H4 (cell line): ENCODE measurements around the gene DYSF. TPM values are rescaled to one million over a fixed set of nuclear protein-coding genes. Genes with fewer than 3 reads are reported as not detected.
"Not testable (repeated sequence)": the region's sequence is repeated elsewhere in the genome, so short reads cannot be mapped to it uniquely, and the experiment has no call there.

Experiments used
- DNase-seq: peaks from one replicate; pipeline ENCODE4 v3.0.0-alpha.2; 2015; ENCODE audit warnings: low spot score
- total RNA-seq: library from RNA; depleted of rRNA; stranded (reverse); fragments of >200 nt; shearing (Covaris generic); gene quantifications from 2 replicates; pipeline ENCODE4 v1.2.3, GENCODE V29; 2014; rRNA removed

DYSF gene
- total RNA-seq = 0.37 and 0.43 TPM in 2 replicates

DNA sequence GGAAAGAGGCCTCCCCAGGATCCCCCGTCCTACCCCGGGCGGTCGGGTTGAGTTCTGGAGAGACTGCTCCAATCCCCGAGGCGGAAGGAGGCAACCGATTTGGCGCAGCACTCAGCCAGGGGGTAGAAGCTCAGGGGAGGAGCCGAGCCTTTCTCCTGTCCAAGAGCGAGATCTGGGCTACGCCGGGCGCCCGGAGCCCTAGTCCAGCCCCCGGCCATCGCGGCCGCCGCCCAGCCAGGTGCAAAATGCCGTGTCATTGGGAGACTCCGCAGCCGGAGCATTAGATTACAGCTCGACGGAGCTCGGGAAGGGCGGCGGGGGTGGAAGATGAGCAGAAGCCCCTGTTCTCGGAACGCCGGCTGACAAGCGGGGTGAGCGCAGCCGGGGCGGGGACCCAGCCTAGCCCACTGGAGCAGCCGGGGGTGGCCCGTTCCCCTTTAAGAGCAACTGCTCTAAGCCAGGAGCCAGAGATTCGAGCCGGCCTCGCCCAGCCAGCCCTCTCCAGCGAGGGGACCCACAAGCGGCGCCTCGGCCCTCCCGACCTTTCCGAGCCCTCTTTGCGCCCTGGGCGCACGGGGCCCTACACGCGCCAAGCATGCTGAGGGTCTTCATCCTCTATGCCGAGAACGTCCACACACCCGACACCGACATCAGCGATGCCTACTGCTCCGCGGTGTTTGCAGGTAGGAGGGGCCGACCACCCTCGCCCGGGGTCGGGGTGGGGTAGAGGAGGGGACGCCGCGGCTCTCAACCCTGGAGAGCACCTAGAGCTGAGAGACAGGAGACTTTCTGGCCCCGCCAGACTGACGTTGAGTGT is at the start of gene DYSF:
DYSF (plus strand) TSS at position 158 of the 817 bp plus-strand sequence.
- DNase-seq = no peak

DNA sequence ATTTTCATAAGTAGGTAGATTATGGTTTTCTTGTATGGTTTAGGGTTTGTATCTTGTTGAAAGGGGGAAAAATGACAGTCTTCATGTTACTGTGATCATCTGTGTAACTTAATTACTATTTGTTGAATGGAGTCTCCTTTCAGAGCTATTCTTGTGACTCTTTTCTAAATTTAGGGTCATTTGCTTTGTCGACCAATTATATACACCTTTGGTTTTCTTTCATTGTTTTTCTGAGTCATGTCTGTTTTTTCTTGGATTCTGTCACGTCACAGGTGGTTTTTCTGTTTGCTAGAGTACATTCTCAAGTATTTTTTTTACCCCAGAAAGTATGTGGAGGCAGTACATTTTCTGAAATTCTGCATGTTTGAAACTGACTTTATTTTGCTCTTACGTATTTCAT is 43.8 kb upstream of the DYSF start:
- no peak for DNase-seq

DNA sequence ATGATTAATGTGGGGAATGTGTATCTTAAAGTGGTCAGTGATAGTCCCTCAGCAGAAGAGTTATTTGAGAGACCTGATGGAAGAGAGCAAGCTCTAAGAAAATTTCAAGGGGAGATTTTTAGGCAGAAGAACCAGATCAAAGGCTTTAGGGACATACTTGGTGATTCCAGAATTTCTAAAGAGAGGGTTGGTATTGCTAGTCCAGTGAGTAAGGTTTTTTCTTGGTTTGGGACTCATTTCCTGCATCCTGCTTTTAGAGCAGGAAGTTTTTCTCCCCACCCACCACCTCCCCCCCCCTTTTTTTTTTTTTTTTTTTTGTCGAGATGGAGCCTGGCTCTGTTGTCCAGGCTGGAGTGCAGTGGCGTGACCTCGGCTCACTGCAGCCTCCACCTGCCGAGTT is 42.7 kb upstream of the DYSF start:
- no peak for DNase-seq

DNA sequence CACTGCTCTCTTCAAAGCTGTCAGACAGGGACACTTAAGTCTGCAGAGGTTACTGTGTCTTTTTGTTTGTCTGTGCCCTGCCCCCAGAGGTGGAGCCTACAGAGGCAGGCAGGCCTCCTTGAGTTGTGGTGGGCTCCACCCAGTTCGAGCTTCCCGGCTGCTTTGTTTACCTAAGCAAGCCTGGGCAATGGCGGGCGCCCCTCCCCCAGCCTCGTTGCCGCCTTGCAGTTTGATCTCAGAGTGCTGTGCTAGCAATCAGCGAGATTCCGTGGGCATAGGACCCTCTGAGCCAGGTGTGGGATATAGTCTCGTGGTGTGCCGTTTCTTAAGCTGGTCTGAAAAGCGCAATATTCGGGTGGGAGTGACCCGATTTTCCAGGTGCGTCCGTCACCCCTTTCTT is 36.5 kb upstream of the DYSF start:
- not testable (repeated sequence) for DNase-seq

DNA sequence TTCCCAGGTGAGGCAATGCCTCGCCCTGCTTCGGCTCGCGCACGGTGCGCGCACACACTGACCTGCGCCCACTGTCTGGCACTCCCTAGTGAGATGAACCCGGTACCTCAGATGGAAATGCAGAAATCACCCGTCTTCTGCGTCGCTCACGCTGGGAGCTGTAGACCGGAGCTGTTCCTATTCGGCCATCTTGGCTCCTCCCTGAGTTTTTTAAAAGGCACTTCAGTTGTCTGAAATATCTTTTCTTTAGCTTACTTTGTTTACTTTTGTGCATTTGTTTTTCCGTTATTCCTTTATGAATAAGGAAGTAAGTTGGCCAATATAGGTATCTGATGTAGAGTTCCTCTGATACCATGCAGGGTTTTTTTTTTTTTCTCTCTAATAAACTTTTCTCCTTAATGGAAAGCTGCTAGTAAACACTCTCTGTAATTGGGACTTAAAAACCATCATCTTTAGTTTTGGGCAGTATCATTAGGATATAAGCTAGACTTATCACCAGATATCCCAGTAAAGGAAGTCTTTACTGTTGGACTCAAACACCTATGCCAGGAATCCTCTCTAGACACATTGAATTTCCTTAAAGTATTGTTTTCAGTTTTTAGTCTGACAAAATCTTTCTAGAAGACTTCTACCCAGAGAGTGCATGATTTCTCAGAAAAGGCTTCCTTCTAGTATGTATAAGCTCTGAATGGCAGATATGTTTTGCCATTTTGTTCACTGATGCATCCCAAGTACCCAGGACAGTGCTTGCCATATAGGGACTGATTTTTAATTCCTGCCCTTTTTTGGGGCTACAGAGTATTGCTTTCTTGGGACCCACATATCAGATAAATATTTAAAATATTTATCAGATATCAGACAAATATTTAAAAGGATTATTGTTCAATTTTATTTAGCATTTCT is 35.8 kb upstream of the DYSF start:
- no peak for DNase-seq

DNA sequence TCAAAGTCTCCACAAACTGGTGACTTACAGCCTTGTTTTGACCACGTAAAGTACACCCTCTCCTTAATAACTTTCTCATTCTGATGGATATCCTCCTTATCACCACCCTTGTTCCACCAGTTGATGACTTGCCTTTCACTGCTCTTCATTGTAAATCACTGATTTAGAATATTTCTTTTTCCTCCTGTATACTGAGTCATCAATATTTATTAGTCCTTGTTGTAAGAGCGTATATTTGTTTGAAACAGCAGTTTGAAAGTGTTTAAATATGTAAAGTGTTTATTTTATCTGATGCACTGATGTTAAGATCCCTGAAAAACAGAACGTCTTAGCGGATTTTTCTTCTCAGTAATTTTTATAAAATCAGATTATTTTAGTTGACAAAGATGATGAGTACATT is 34.2 kb upstream of the DYSF start:
- DNase-seq = no peak

DNA sequence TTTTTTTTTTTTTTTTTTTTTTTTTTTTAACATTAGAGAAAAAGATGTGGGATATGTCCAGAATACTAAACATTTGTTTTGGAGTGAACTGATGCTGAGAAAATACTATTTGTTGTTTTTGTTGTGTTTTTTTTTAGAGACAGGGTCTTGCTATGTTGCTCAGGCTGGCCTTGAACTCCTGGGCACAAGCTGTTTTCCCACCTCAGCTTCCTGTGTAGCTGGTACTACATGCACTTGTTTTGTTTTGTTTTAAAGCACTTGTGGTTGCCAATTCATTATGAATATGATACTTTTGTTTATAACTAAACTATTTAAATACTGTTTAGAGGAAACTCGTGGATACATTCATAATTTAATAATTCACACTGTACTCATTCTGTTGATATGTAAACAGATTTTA is 33.4 kb upstream of the DYSF start:
- no peak for DNase-seq

DNA sequence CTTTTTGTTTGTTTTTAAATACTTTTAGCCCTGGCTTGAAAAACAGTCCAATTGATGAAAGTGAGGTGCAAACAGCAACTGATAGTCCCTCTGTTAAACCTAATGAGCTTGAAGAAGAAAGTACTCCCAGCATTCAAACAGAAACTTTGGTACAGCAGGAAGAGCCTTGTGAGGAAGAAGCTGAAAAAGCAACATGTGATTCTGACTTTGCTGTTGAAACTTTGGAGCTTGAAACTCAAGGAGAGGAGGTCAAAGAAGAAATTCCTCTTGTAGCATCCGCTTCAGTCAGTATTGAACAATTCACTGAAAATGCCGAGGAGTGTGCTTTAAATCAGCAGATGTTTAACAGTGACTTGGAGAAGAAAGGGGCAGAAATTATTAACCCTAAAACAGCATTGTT is 30.6 kb upstream of the DYSF start:
- DNase-seq = no peak

DNA sequence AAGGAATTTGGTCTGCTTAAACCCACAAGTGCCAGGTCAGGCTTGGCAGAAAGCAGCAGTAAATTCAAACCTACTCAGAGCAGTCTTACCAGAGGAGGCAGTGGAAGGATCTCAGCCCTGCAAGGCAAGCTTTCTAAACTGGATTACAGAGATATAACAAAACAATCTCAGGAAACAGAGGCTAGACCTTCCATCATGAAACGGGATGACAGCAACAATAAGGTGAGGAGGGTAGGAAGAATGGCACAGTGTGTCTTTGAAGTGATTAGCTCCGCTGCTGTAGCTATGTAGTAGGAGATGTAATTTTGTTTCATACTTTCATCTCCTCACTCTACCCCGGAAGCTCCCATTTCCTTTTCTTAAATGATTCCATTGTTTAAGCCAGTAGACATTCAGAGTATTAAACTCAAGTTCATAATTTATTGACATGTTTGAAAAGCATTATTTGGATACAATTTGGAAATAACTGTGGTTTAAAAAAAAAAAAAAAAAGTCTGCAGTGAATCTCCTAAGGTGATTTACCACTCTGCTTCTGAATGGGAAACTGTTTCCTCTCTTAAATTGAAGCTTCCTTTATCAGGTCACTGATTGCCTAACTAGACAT is 29.4 kb upstream of the DYSF start:
- no peak for DNase-seq

DNA sequence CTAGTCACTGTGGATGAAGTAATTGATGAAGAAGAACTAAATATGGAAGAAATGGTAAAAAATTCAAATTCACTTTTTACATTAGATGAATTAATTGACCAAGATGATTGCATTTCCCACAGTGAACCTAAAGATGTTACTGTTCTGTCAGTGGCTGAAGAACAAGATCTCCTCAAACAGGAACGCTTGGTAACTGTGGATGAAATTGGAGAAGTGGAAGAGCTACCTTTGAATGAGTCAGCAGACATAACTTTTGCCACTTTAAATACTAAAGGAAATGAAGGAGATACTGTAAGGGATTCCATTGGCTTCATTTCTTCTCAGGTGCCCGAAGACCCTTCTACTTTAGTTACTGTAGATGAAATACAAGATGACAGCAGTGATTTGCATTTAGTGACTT is 26.6 kb upstream of the DYSF start:
- DNase-seq = no peak

DNA sequence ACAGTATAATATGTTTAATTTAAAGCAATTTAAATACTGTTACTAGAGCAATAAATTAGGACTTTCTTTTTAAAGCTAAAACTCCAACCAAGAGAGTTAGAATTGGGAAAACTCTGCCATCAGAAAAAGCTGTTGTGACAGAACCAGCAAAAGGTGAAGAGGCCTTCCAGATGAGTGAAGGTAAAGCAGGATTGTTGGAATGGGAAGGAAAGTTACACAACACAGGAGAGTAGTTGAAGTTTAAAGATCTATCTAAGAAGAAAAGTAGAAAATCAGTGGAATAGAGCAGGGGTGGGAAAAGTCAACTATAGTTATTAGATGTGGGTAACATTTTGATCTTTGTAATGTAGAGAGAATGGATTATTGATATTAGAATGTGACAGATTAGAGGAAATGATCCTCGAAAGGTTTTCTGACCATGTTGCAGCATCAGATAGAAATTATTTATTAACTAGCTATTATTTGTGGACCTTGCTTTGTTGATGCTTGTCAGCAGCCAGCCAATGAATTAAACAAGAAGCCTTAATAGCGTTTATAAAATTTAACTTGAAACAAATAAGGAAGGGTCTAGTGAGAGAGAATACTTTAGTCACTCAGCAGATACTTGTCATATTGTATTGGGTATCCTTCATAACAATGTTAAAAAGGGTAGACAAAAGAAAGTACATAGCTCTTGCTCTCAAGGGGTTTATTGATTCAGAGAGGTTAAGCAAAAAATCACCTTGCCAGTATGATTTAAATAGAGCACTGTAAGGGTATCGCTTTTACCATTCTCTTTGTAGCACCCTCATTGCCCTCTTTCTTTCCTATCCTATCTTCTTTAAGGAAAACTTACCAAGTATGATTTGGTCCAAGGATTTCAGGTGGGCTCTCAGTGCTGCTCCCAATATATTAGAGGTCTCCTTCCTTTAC is 24.6 kb upstream of the DYSF start:
- DNase-seq = no peak

DNA sequence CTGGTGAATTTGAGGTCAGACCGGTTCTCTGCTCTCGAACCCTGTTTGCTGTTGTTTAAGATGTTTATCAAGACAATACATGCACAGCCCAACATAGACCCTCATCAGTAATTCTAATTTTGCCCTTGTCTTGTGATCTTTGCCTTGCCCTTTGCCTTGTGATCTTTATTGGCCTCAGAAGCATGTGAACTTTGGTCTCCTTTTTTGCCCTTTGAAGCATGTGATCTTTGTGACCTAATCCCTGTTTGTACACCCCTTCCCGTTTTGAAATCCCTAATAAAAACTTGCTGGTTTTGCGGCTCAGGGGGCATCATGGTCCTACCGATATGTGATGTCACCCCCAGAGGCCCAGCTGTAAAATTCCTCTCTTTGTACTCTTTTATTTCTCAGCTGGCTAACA is 8.2 kb upstream of the DYSF start:
- DNase-seq = not testable (repeated sequence)

DNA sequence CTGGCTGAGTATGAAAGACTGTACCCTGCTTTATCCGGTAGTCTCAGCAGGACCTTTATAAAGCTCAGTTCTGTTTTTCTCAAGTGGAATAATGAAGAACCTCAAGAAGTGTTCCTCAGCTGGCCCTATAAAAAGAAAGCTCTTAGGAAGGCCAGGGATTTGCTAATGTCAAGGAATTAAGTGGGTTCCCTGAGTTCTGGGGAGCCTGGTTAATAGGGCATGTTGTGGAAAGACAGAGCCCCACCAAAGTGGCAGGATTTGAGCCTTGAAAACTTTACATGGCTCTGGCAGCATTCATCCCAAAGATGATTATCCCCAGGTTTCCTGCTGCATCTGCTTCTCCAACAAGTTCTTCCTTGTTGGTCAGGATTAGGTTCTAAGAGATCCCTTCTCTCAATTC is 6.9 kb upstream of the DYSF start:
- no peak for DNase-seq

DNA sequence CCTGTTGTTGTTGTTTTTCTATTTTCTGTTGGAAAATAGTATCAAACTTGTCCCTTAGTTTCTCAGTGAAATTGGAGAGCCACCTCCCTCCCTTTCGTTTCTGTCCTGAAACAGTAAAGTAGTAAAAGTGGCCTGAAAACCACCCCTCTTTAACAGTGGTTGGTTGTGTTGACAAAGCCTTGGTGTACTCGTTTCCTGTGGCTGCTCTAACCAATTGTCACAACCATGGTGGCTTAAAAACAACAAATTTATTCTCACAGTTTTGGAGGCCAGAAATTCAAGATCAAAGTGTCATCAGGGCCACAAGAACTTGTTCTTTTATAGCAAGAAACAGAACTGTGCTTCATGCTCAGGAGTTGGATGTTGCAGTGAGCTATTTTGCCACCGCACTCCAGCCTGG is 4.0 kb upstream of the DYSF start:
- no peak for DNase-seq

DNA sequence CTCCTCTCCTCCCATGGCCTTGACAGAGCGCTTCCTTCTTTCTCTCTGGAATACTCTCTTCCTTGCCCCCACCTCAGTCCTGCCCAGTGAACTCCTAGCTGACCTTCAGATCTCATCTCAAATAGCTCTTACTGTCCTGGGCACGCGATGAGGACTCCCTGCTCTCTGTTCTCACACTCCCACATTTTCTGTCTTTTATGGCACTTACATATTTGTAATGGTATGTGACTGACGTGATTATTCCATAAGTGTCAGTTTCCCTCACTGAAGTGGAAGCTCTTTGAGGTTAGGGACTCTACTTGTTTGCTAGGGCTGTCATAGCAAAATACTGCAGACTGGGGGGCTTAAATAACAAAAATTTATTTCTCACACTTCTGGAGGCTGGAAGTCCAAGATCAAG is 1.7 kb upstream of the DYSF start:
- DNase-seq = no peak

DNA sequence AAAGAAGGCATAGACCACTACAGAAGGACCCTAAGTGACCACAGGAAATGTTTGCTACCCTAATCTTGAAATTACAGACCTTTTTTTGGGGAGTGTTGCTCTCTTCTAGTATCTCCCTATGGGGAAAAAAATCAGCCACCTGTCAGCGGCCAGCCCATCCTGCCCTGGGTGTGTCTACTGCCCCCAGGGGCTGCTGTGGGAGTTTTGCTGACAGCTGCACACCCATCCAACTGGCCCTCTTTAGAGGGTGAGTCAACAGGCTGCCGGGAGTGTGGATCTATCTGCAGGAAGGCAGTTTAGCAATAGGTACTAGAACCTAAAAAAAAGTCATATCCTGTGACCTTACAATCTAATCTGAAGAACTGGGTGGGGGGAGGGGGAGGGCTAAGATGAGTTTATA is 796 bp upstream of the DYSF start:
- peak; percentile 31 for DNase-seq

DNA sequence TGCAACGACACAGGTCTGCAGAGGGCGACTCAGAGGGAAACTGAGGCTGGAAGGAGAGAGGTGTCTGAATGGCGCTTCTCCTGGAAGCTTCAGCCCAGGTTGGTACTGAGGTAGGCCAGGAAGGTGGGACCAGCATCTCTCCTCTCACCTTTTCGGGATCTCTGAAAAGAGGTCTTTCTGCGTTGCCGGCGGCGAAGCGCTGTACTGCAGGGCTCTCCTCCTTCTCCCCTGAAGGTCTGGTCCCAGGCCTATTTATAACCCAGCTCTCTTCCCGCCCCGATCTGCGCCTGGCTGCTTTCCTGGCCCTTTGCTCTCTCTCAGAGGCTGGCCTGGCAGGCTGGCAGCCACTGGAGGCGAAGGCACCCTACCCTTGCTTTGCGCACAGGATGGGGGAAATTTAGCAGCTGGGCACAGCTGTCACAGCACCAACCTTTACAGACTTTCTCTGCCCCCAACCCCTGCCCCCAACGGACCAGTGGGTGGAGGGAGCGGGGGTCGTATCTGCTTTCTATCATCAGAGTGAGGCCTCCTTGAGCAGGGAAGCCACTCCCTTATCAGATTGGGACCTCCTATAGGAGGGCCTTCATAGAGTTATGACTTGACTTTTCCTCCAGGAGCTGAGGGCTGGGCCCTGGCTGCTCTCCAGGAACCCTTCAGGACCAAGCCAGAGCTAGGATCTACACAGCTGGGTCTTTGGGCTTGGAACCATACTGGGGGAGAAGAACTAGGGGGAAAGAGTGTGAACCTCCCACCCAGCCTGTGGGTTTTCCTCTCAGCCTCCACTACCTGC is 1.1 kb downstream of the DYSF start:
- no peak for DNase-seq

DNA sequence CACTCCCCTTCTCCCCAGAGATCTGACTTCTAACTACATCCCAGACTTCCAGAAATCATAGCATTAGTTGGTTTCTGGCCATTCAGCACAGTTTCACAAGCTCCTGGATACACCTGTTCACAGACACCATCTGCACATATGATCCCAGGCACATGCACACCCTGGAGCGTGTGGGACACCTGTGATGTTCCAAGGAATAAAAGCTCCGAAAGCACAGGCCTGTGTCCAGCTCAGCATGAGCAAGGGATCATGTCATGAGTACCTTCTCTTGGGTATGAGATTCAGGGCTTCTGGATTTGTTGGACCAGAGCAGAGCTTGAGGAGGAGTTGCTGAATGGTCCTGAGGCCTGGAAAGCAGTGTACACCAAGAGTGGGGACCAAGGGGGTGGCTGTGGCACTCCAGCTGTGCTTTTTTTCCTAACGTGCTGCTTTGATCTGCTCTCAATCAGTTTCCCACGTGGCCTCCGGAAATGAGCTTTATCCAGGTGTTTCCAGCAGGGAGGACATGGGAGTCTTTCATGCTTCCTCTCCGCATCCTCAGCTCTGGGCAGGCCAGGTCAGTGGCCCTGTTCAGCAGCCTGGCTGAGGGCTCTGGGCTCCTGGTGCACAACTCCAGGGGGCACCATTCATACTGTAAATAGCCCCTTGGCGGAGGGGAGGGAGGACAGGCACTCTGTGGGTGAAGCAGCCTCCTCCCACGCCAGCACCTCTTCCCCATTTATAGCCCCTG is 1.8 kb downstream of the DYSF start:
- no peak for DNase-seq

DNA sequence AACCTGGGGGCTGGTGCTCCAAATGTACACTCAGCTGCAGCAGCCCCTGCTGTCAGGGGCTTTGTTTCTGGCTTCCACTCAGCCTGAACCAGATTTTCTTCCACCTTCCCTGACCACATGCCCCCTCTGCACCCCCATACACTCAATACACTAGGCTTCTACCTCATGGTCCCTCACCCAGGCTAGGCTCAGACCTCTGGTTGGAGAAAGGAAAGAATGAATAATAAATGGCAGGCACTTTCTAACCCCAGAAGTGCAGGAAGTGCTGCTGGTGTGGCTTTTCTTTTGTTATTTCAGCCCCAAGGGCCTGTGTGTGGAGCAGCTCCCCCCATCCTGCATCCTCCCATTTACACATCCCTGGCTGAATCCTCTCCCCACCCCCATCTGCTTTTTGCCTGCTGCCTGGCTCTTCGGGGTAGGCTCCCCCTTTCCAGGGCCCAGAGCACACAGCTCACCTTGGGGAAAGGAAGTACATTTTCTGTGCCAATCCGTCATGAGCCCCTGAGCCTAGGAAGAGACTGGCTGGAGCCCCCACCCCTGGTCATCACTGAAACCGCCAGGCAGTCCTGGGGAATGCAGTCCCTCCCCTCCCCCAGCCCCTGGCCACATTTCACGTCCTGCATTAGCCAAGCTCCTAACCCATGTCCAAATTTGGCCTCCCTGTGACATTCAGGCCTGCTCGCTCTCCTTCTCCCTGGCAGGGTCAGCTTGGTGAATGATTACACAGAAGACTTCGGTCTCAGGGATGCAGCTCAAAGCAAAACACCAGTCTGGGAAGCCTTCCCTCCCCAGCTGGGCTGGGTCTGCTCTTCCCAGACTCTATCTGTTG is 2.6 kb downstream of the DYSF start:
- DNase-seq = no peak
